COR-L47 (cell line): Measurements from ENCODE around the gene CLCN4.
A peak's percentile ranks its signal among the peaks of the same experiment; 100 is the strongest.

Experiments used
- DNase-seq: peaks from one replicate; lab custom pipeline; 2025; lab: John Stamatoyannopoulos, UW

The CLCN4 gene

DNA sequence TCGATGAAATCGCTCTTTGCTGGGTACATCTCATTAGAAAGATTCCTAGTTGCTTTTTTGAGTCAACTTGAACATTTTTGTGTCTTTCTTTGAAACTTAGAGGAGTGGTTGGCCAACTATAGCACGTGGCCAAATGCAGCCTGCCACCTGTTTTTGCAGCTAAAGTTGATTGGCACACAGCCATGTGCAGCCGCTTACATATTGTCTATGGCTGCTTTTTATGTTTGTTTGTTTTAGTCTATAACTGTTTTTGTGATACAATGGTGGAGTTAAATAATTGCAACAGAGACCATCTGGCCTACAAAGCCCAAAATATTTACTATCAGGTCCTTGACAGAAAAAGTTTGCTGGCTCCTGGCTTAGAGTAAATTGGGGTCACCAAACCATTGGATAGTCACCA lies 86.3 kb downstream of the CLCN4 start:
- peak; percentile 22 for DNase-seq

DNA sequence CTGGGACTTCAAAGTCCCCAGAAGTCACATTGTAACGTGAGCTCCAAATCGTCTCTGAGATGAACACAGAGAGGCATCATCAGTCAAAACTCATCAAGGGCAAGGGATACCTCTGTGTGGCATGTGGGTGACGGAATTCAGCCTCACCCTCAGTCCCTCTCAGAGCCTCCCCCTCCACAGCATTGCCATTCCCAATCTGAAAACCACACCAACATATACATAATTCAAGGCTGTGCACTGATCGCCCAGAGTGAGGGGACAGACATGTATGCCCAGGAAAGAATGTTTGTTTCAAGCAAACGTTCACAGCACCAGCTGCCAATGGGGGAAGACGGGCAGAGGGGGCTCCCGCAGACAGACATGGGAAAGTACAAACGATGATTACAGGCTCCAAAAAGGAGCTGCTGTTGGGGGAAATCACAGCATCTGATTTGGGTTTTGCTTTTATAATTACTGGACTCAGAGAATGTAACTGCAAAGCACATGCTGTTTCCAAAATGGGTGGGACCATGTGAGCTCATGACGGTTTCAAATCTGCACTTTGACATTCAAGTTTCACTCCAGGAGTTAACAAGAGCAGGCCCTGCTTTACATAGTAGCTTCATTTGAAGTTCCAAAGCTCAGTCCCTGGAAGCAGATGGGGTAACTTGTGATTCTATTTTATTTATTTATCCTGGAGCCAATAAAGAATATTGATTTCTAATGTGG lies 88.3 kb downstream of the CLCN4 start:
- no peak for DNase-seq

GRCh38 chrX:10245886-10246285 lies 89.1 kb downstream of the CLCN4 start:
- no peak for DNase-seq

- no peak for DNase-seq
Measured at GRCh38 chrX:10246297-10246696, 89.5 kb downstream of the CLCN4 start.

GRCh38 chrX:10246846-10247245 lies 90.1 kb downstream of the CLCN4 start:
- DNase-seq = no peak

- no peak for DNase-seq
Measured at GRCh38 chrX:10254739-10255138, 98.0 kb downstream of the CLCN4 start.

DNA sequence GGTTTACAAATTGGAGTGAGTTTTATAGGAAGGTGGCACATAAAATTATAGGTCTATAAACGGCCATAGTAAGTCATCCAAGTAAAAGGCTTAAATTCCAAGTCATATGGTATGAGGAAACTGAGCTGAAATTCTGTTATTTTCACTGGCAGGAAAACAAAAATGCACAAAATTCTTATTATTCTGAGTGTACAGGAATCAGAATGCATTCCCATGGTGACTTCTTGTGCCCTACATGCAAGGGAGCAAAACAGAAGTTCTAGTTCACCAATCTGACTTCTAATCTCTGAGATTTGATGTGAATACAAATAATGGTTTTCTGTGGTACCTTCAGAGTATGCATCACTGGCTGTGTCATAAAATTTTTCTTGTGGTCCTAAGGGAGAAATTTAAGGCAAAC lies 102.9 kb downstream of the CLCN4 start:
- DNase-seq = no peak

DNA sequence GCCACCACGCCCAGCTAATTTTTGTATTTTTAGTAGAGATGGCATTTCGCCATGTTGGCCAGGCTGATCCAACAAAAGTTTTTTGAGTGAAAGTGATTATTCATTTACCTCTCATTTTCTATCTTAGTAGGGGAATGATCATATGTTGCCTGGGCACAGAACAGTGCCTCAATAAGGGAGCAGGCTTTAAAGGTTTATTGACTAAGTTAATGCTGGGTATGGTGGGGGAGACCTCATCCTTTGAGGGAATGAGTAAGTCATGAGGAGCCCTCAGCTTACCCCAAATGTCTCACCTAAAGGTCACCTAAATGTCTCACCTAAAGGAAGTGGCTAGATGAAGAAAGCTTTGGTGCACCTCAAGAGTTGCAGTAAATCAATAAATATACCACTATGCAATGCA lies 109.0 kb downstream of the CLCN4 start:
- DNase-seq = no peak

- no peak for DNase-seq
Measured at GRCh38 chrX:10278716-10279115, 121.9 kb downstream of the CLCN4 start.

GRCh38 chrX:10280071-10280470 lies 123.3 kb downstream of the CLCN4 start:
- DNase-seq = no peak

DNA sequence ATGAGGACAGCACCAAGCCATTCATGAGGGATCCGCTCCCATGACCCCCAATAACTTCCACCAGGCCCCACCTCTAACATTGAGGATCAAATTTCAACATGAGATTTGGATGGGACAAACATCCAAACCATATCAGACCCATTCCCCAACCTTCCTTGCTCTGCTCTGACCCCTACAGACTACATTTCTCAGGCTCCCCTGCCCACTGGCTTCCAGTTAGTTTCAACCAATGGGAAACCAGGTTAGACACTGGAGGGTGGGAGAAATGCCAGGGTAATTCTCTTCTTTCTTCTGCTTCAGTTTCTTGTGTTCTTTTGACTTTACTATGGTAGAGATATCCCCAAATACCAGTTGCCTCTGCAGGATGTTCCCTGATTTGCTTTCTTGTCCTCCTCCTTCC lies 125.7 kb downstream of the CLCN4 start:
- no peak for DNase-seq

DNA sequence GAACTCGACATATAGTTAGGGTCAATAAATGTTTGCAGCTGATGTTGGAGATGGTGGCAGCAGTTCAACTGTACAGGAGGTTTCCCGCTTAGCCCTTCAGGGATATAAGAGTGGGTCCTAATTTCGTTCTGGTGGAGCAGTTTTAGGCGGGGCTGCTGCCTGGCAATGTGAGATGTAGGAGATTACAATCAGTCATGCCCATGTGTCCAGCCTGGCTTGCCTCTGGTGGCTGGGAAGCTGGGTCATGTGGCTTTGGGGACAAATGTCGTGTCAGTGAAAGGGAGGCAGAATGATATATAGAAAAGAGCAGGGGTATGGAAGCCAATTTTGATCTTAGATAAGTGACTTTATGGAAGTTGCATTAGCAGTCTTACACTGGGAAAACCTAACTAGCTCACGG lies 129.4 kb downstream of the CLCN4 start:
- no peak for DNase-seq
